ENCODE results near the gene KCNJ16. TPM values are rescaled to one million over a fixed set of nuclear protein-coding genes. Genes with fewer than 3 reads are reported as not detected.

The KCNJ16 gene
- total and polyA plus RNA-seq, 2 experiments from 2014 or later = not detected

DNA sequence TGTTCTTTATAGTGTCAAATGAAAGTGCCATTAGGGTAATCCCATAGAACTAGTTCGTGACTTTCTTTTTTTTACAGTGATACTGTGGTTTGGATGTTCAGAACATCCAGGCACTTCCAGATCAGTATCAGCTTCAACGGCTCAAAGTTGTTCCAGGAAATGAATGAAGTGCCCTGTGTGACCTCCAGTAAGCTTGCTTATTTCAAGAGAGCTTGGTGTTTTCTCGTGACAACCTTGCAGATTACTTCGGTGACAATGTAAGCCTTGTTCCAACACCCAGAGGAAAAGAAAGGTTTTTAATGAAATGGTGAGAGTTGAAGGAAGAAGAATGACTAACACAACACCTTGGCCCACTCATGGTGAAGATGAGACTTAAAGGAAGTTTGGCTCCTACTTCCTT lies 16.0 kb upstream of the KCNJ16 start:
- DNase-seq (ENCODE audit: low read depth in 1 of 2, low spot score in 1 of 2) = no peak
- H3K27me3 ChIP-seq = no peaks in the 10 kb centered on the region
- H3K4me3 ChIP-seq = no peak overlapping the region
- no peaks in the 10 kb centered on the region for H3K9me3 ChIP-seq (ENCODE audit: low read depth)
- no peak overlapping the region for H3K27ac ChIP-seq
- TF ChIP-seq CTCF (IDR thresholded peaks at IDR 0.05; ENCODE audit: low read depth, low read length) = no peak
- peaks cover 14% of the 10 kb centered on the region for H3K4me1 ChIP-seq (ENCODE audit: low read depth)
- H3K36me3 ChIP-seq = no peaks in the 10 kb centered on the region

GRCh38 chr17:70059649-70060048 lies 15.4 kb upstream of the KCNJ16 start:
- H3K27me3 ChIP-seq = no peaks in the 10 kb centered on the region
- H3K36me3 ChIP-seq = no peaks in the 10 kb centered on the region
- H3K4me3 ChIP-seq = no peak overlapping the region
- no peak overlapping the region for H3K27ac ChIP-seq
- no peak for TF ChIP-seq CTCF (IDR thresholded peaks at IDR 0.05; ENCODE audit: low read depth, low read length)
- H3K9me3 ChIP-seq (ENCODE audit: low read depth) = no peaks in the 10 kb centered on the region
- peaks cover 14% of the 10 kb centered on the region for H3K4me1 ChIP-seq (ENCODE audit: low read depth)
- DNase-seq (ENCODE audit: low read depth in 1 of 2, low spot score in 1 of 2) = no peak

GRCh38 chr17:70060415-70060814 lies 14.6 kb upstream of the KCNJ16 start:
- H3K36me3 ChIP-seq = no peaks in the 10 kb centered on the region
- peaks cover 14% of the 10 kb centered on the region for H3K4me1 ChIP-seq (ENCODE audit: low read depth)
- no peak for TF ChIP-seq CTCF (IDR thresholded peaks at IDR 0.05; ENCODE audit: low read depth, low read length)
- DNase-seq (ENCODE audit: low read depth in 1 of 2, low spot score in 1 of 2) = no peak
- H3K4me3 ChIP-seq = no peak overlapping the region
- no peaks in the 10 kb centered on the region for H3K27me3 ChIP-seq
- no peaks in the 10 kb centered on the region for H3K9me3 ChIP-seq (ENCODE audit: low read depth)
- H3K27ac ChIP-seq = no peak overlapping the region

GRCh38 chr17:70067134-70067533 lies 7.9 kb upstream of the KCNJ16 start:
- DNase-seq (ENCODE audit: low read depth in 1 of 2, low spot score in 1 of 2) = no peak
- TF ChIP-seq CTCF (IDR thresholded peaks at IDR 0.05; ENCODE audit: low read depth, low read length) = no peak
- no peak overlapping the region for H3K27ac ChIP-seq
- H3K9me3 ChIP-seq (ENCODE audit: low read depth) = no peaks in the 10 kb centered on the region
- no peaks in the 10 kb centered on the region for H3K27me3 ChIP-seq
- H3K4me3 ChIP-seq = no peak overlapping the region
- no peaks in the 10 kb centered on the region for H3K36me3 ChIP-seq
- no peaks in the 10 kb centered on the region for H3K4me1 ChIP-seq (ENCODE audit: low read depth)

GRCh38 chr17:70070305-70071027 lies 4.6 kb upstream of the KCNJ16 start:
- H3K4me3 ChIP-seq = no peak overlapping the region

More at GRCh38 chr17:70070305-70071027, 4.6 kb upstream of the KCNJ16 start:
- H3K27me3 ChIP-seq = no peaks in the 10 kb centered on the region
- no peak overlapping the region for H3K27ac ChIP-seq
- no peak for DNase-seq (ENCODE audit: low read depth in 1 of 2, low spot score in 1 of 2)
- H3K9me3 ChIP-seq (ENCODE audit: low read depth) = no peaks in the 10 kb centered on the region
- no peaks in the 10 kb centered on the region for H3K36me3 ChIP-seq
- no peak for TF ChIP-seq CTCF (IDR thresholded peaks at IDR 0.05; ENCODE audit: low read depth, low read length)
- H3K4me1 ChIP-seq (ENCODE audit: low read depth) = no peaks in the 10 kb centered on the region

Measured in cardiac muscle cell (in vitro differentiated cells and primary cell).